Ascending aorta (tissue), 2 donors: ENCODE results near the gene LRRC17. TPM values are rescaled to one million over a fixed set of nuclear protein-coding genes. Genes with fewer than 3 reads are reported as not detected.

Experiments used
- DNase-seq, 2 donors: peaks; one replicate each; pipeline ENCODE4 v3.0.0-alpha.2; 2019; ENCODE audit warnings: low spot score in 2 of 2
- H3K27ac ChIP-seq, 2 donors: fragments of 200-600 bp; sonication (generic); one replicate each; pipeline ENCODE4 v1.5.1; 2016 to 2017; ENCODE audit warnings: mild to moderate bottlenecking in 1 of 2
- H3K27me3 ChIP-seq: fragments of 200-600 bp; sonication (generic); one replicate; pipeline ENCODE4 v1.5.1; 2017
- H3K36me3 ChIP-seq, 2 donors: fragments of 200-600 bp; sonication (generic); one replicate each; pipeline ENCODE4 v1.5.1; 2016
- H3K4me1 ChIP-seq, 2 donors: fragments of 200-600 bp; sonication (generic); one replicate each; pipeline ENCODE4 v1.5.1; 2016 to 2017; ENCODE audit warnings: mild to moderate bottlenecking in 1 of 2
- H3K4me3 ChIP-seq, 2 donors: fragments of 200-600 bp; sonication (generic); one replicate each; pipeline ENCODE4 v1.5.1; 2016 to 2017; ENCODE audit warnings: mild to moderate bottlenecking in 1 of 2
- H3K9me3 ChIP-seq, 2 donors: fragments of 200-600 bp; sonication (generic); one replicate each; pipeline ENCODE4 v1.5.1; 2016
- CTCF ChIP-seq, 3 experiments: fragments of 200-600 bp in 2 of 3; fragments of 450-650 bp in 1 of 3; sonication (generic) in 2 of 3; IDR thresholded peaks; one replicate each; pipeline ENCODE4 v1.5.1; 2016 to 2019; ENCODE audit warnings: antibody characterized with exemption in 3 of 3, mild to moderate bottlenecking in 1 of 3, moderate library complexity in 1 of 3
- intact Hi-C: fragments of 100-400 bp; cut with DNase I; formaldehyde crosslinking; loops from one replicate; pipeline ENCODE4 v1.15.1; 2023
- total RNA-seq: library from RNA; depleted of rRNA; stranded (reverse); fragments of >200 nt; gene quantifications from one replicate; pipeline ENCODE4 v1.1.0, GENCODE V29; 2016

LRRC17 gene
- total RNA-seq, 1 donor from 2014 or later = 10.5 TPM

GRCh38 chr7:102985176-102985783 is 72.5 kb downstream of the LRRC17 start:
- Histone ChIP-seq H3K27ac (peak overlapping the region; percentile 54 to 73), H3K4me1 (peaks cover 5 to 27% of the 10 kb centered on the region in 2 donors), H3K4me3 (no peak overlapping the region), H3K36me3 (no peaks in the 10 kb centered on the region), H3K9me3 (peaks cover 0 to 3% of the 10 kb centered on the region in 2 donors), H3K27me3 (no peaks in the 10 kb centered on the region)
- TF ChIP-seq CTCF (IDR thresholded peaks at IDR 0.05) = no peak
- DNase-seq = no peak
- intact Hi-C loops = no loop called here

- Histone ChIP-seq H3K36me3 (no peaks in the 10 kb centered on the region), H3K4me3 (no peak overlapping the region), H3K27ac (no peak overlapping the region), H3K4me1 (peaks cover 19 to 49% of the 10 kb centered on the region in 2 donors), H3K9me3 (no peaks in the 10 kb centered on the region), H3K27me3 (no peaks in the 10 kb centered on the region)
- no peak for DNase-seq
- intact Hi-C loops = no loop called here
- no peak for TF ChIP-seq CTCF (IDR thresholded peaks at IDR 0.05)
These were observed 75.3 kb downstream of the LRRC17 start for GRCh38 chr7:102988088-102988487.

GRCh38 chr7:102988631-102989560 is 76.1 kb downstream of the LRRC17 start:
- TF ChIP-seq CTCF (IDR thresholded peaks at IDR 0.05) = no peak

GRCh38 chr7:102990642-102991041 is 77.8 kb downstream of the LRRC17 start:
- intact Hi-C loops = loop anchor here (2.0 to 5.0 kb wide), 4 partner anchors 74 to 118 kb away; partner anchors contain the start of genes ARMC10 and FBXL13
- Histone ChIP-seq H3K27ac (peak overlapping the region; percentile 81 to 92), H3K36me3 (no peaks in the 10 kb centered on the region), H3K4me3 (no peak overlapping the region), H3K27me3 (no peaks in the 10 kb centered on the region), H3K4me1 (peaks cover 14 to 46% of the 10 kb centered on the region in 2 donors), H3K9me3 (no peaks in the 10 kb centered on the region)
- no peak for DNase-seq
- no peak for TF ChIP-seq CTCF (IDR thresholded peaks at IDR 0.05)

More at GRCh38 chr7:102988631-102989560, 76.1 kb downstream of the LRRC17 start:
- Histone ChIP-seq H3K36me3 (no peaks in the 10 kb centered on the region), H3K4me3 (no peak overlapping the region), H3K27me3 (no peaks in the 10 kb centered on the region), H3K9me3 (no peaks in the 10 kb centered on the region), H3K4me1 (peaks cover 19 to 54% of the 10 kb centered on the region in 2 donors), H3K27ac (peak overlapping the region; percentile 81 to 92)
- no peak for DNase-seq
- intact Hi-C loops = no loop called here

GRCh38 chr7:102991077-102991539 is 78.3 kb downstream of the LRRC17 start:
- intact Hi-C loops = loop anchor here (2.0 to 5.0 kb wide), 4 partner anchors 74 to 119 kb away; partner anchors contain the start of genes ARMC10 and FBXL13
- Histone ChIP-seq H3K27me3 (no peaks in the 10 kb centered on the region), H3K9me3 (no peaks in the 10 kb centered on the region), H3K4me3 (no peak overlapping the region), H3K4me1 (peaks cover 14 to 44% of the 10 kb centered on the region in 2 donors), H3K36me3 (no peaks in the 10 kb centered on the region), H3K27ac (peak overlapping the region; percentile 81 to 92)
- TF ChIP-seq CTCF (IDR thresholded peaks at IDR 0.05) = no peak
- no peak for DNase-seq
